ENCODE measurements around the gene TF.

TF gene

GRCh38 chr3:133834621-133835417, 88.6 kb downstream of the TF start:
- DNase-seq (ENCODE audit: low read depth in 4 of 4, low spot score in 1 of 4) = no peak

- no peak for DNase-seq (ENCODE audit: low read depth in 4 of 4, low spot score in 1 of 4)
These were observed 89.2 kb downstream of the TF start for GRCh38 chr3:133835418-133835743.

- DNase-seq (ENCODE audit: low read depth in 4 of 4, low spot score in 1 of 4) = no peak
These were observed 89.8 kb downstream of the TF start for GRCh38 chr3:133835961-133836360.

- DNase-seq (ENCODE audit: low read depth in 4 of 4, low spot score in 1 of 4) = no peak
These were observed 90.4 kb downstream of the TF start for GRCh38 chr3:133836497-133837158.

GRCh38 chr3:133837487-133838295, 91.5 kb downstream of the TF start:
- no peak for DNase-seq (ENCODE audit: low read depth in 4 of 4, low spot score in 1 of 4)

GRCh38 chr3:133838296-133838789, 92.2 kb downstream of the TF start:
- DNase-seq (ENCODE audit: low read depth in 4 of 4, low spot score in 1 of 4) = no peak

- no peak for DNase-seq (ENCODE audit: low read depth in 4 of 4, low spot score in 1 of 4)
These were observed 93.0 kb downstream of the TF start for GRCh38 chr3:133838916-133839800.

- no peak for DNase-seq (ENCODE audit: low read depth in 4 of 4, low spot score in 1 of 4)
These were observed 94.0 kb downstream of the TF start for GRCh38 chr3:133840055-133840737.

GRCh38 chr3:133840767-133841166, 94.6 kb downstream of the TF start:
- no peak for DNase-seq (ENCODE audit: low read depth in 4 of 4, low spot score in 1 of 4)

GRCh38 chr3:133841196-133841595, 95.0 kb downstream of the TF start:
- DNase-seq (ENCODE audit: low read depth in 4 of 4, low spot score in 1 of 4) = no peak

GRCh38 chr3:133842158-133842557, 96.0 kb downstream of the TF start:
- no peak for DNase-seq (ENCODE audit: low read depth in 4 of 4, low spot score in 1 of 4)

- no peak for DNase-seq (ENCODE audit: low read depth in 4 of 4, low spot score in 1 of 4)
These were observed 97.4 kb downstream of the TF start for GRCh38 chr3:133843634-133844033.

GRCh38 chr3:133845127-133845526, 98.9 kb downstream of the TF start:
- DNase-seq (ENCODE audit: low read depth in 4 of 4, low spot score in 1 of 4) = no peak
